Breast epithelium (tissue), 3 donors: ENCODE measurements around the gene GSPT1.

Experiments used
- CTCF ChIP-seq, 3 donors: fragments of 450-650 bp; IDR thresholded peaks; one replicate each; pipeline ENCODE4 v1.5.1; 2016 to 2017; ENCODE audit warnings: antibody characterized with exemption in 3 of 3, mild to moderate bottlenecking in 3 of 3, moderate library complexity in 3 of 3
- POLR2A ChIP-seq: fragments of 450-650 bp; IDR thresholded peaks from one replicate; pipeline ENCODE4 v1.6.1; 2016; ENCODE audit warnings: antibody characterized with exemption, mild to moderate bottlenecking, moderate library complexity
- POLR2AphosphoS5 ChIP-seq, 3 donors: sonication (generic); formaldehyde crosslinking; IDR thresholded peaks; one replicate each; pipeline ENCODE4 v1.6.1; 2017; ENCODE audit warnings: antibody characterized with exemption in 3 of 3

GRCh38 chr16:11835309-11835708 is 80.4 kb downstream of the GSPT1 start:
- no peak for TF ChIP-seq CTCF (IDR thresholded peaks at IDR 0.05)
- no peak for TF ChIP-seq POLR2A
- TF ChIP-seq POLR2AphosphoS5 (IDR thresholded peaks at IDR 0.05), result no peak
